HepG2 (cell line): Measurements from ENCODE around the gene COPS9. TPM values are rescaled to one million over a fixed set of nuclear protein-coding genes. Genes with fewer than 3 reads are reported as not detected.

Experiments
- ATAC-seq: fragments of 200-7000 bp; cut with Tn5 transposase; 3 replicates; pipeline ENCODE4 v1.9.1; 2020; ENCODE audit warnings: mild to moderate bottlenecking, moderate library complexity
- BruUV-seq: library from RNA; stranded (reverse); fragments of 400-500 nt; replicated peaks from 2 replicates; lab custom pipeline; 2021; lab: Mats Ljungman, UMichigan
- CTCF ChIA-PET: fragments of 300-600 bp; formaldehyde crosslinking; extraction: SDS; loops from one replicate; lab custom pipeline; 2021; ENCODE audit warnings: low total read pairs, inconsistent platforms, low intra/inter-chr PET ratio; lab: Yijun Ruan, JAX
- POLR2A ChIA-PET: fragments of 350-600 bp; sonication (Branson Sonifier 250); formaldehyde crosslinking; loops from one replicate; lab custom pipeline; 2020; ENCODE audit warnings: antibody characterized with exemption, inconsistent platforms; lab: Yijun Ruan, JAX
- DNase-seq: peaks from one replicate; pipeline ENCODE4 v3.0.0-alpha.2; 2015; ENCODE audit warnings: low spot score
- FAIRE-seq: peaks from 3 replicates; lab custom pipeline; 2011; peaks lifted over from hg19 to GRCh38; lab: Jason Lieb, UNC
- H2AFZ ChIP-seq: one replicate; pipeline ENCODE4 v1.6.1; 2011; ENCODE audit warnings: low read length, inconsistent platforms
- H3K27ac ChIP-seq: fragments of 300-600 bp; 3 replicates; pipeline ENCODE4 v1.8.0; 2011; ENCODE audit warnings: mixed run types, mild to moderate bottlenecking, mixed read lengths, low read length, inconsistent platforms; ENCODE audit not compliant: insufficient read depth; ENCODE audit errors: extremely low read length
- H3K27me3 ChIP-seq, 2 experiments: fragments of 200-600 bp in 1 of 2; 2 replicates in 1 of 2; 3 replicates in 1 of 2; pipeline versions ENCODE4 v1.6.0 to v1.8.0; 2011; ENCODE audit warnings: low read length in 2 of 2, mild to moderate bottlenecking in 2 of 2, moderate library complexity in 2 of 2, inconsistent platforms in 1 of 2; ENCODE audit not compliant: insufficient read depth in 2 of 2, control insufficient read depth in 1 of 2
- H3K36me3 ChIP-seq, 2 experiments: fragments of 200-600 bp in 1 of 2; replicated peaks in 1 of 2; 2 replicates in 1 of 2; 3 replicates in 1 of 2; pipeline versions ENCODE4 v1.5.1 to v1.8.0; 2011; ENCODE audit warnings: low read length in 2 of 2, inconsistent platforms in 1 of 2; ENCODE audit not compliant: insufficient read depth in 2 of 2, control insufficient read depth in 1 of 2
- H3K4me1 ChIP-seq: 2 replicates; pipeline ENCODE4 v1.5.1; 2012; ENCODE audit warnings: low read length, inconsistent platforms; ENCODE audit not compliant: insufficient read depth
- H3K4me2 ChIP-seq: 2 replicates; pipeline ENCODE4 v1.6.0; 2011; ENCODE audit warnings: low read depth, low read length, inconsistent platforms
- H3K4me3 ChIP-seq, 3 experiments: fragments of 200-600 bp in 1 of 3; sonication (generic), shearing (Covaris generic) in 1 of 3; replicated peaks in 1 of 3; 2 replicates each; pipeline ENCODE4 v1.5.1; 2011 to 2016; ENCODE audit warnings: low read length in 3 of 3, inconsistent platforms in 2 of 3, low read depth in 2 of 3, mild to moderate bottlenecking in 2 of 3, control low read depth in 1 of 3, mixed read lengths in 1 of 3; ENCODE audit not compliant: insufficient read depth in 1 of 3
- H3K79me2 ChIP-seq: one replicate; pipeline ENCODE4 v1.6.1; 2011; ENCODE audit warnings: low read length, inconsistent platforms; ENCODE audit not compliant: insufficient read depth
- H3K9ac ChIP-seq: 2 replicates; pipeline ENCODE4 v1.6.0; 2011; ENCODE audit warnings: mild to moderate bottlenecking, low read depth, low read length, inconsistent platforms; ENCODE audit not compliant: insufficient read depth
- H3K9me3 ChIP-seq: 2 replicates; pipeline ENCODE4 v1.5.1; 2012; ENCODE audit warnings: mild to moderate bottlenecking, low read length
- H4K20me1 ChIP-seq: 2 replicates; pipeline ENCODE4 v1.6.0; 2011; ENCODE audit warnings: inconsistent platforms, mild to moderate bottlenecking, low read length, moderate library complexity; ENCODE audit not compliant: insufficient read depth
- CENPX ChIP-seq: sonication (generic); formaldehyde crosslinking; IDR thresholded peaks from 2 replicates; pipeline ENCODE4 v1.9.0; 2021; ENCODE audit warnings: mild to moderate bottlenecking, missing genetic modification reagents, moderate library complexity
- FOSL1 ChIP-seq: sonication (generic); formaldehyde crosslinking; IDR thresholded peaks from 2 replicates; pipeline ENCODE4 v1.9.0; 2021; ENCODE audit warnings: missing genetic modification reagents, borderline replicate concordance
- FOXP1 ChIP-seq, 2 experiments: fragments of 450-650 bp in 1 of 2; IDR thresholded peaks; 2 replicates each; pipeline ENCODE4 v1.6.1; 2017 to 2018; ENCODE audit warnings: antibody characterized with exemption in 1 of 2
- KLF15 ChIP-seq: sonication (generic); formaldehyde crosslinking; IDR thresholded peaks from 2 replicates; pipeline ENCODE4 v1.8.1; 2023; ENCODE audit warnings: borderline replicate concordance, mild to moderate bottlenecking, inconsistent platforms, missing genetic modification reagents, mixed read lengths
- KLF16 ChIP-seq, 2 experiments: sonication (generic) in 1 of 2; formaldehyde crosslinking in 1 of 2; IDR thresholded peaks; 2 replicates each; pipeline versions ENCODE4 v1.6.1 to v1.8.0; 2016 to 2023; ENCODE audit warnings: missing genetic modification reagents in 2 of 2, missing compliant biosample characterization in 1 of 2
- MAF1 ChIP-seq: sonication (generic); formaldehyde crosslinking; IDR thresholded peaks from 2 replicates; pipeline ENCODE4 v1.5.0; 2020; ENCODE audit warnings: missing genetic modification reagents, borderline replicate concordance
- PTBP1 ChIP-seq: fragments of 200-400 bp; formaldehyde crosslinking; IDR thresholded peaks from 2 replicates; pipeline ENCODE4 v1.6.1; 2018; ENCODE audit warnings: low read length, low read depth; ENCODE audit not compliant: poor library complexity, severe bottlenecking
- SP4 ChIP-seq: sonication (generic); formaldehyde crosslinking; IDR thresholded peaks from 2 replicates; pipeline ENCODE4 v1.8.1; 2023; ENCODE audit warnings: mild to moderate bottlenecking, missing genetic modification reagents
- SRF ChIP-seq: IDR thresholded peaks from 2 replicates; pipeline ENCODE4 v1.6.1; 2011; ENCODE audit warnings: mild to moderate bottlenecking, low read depth, low read length, moderate library complexity
- U2AF2 ChIP-seq: fragments of 200-400 bp; formaldehyde crosslinking; IDR thresholded peaks from 2 replicates; pipeline ENCODE4 v1.6.1; 2017; ENCODE audit warnings: low read depth, mild to moderate bottlenecking, low read length
- ZFAT ChIP-seq: sonication (generic); formaldehyde crosslinking; conservative IDR thresholded peaks from 2 replicates; pipeline ENCODE4 v1.8.1; 2023; ENCODE audit warnings: missing genetic modification reagents, inconsistent platforms
- ZMAT3 ChIP-seq: sonication (generic); formaldehyde crosslinking; conservative IDR thresholded peaks from 2 replicates; pipeline ENCODE4 v1.7.0; 2021; ENCODE audit warnings: missing genetic modification reagents
- ZNF34 ChIP-seq: sonication (generic); formaldehyde crosslinking; IDR thresholded peaks from 2 replicates; pipeline ENCODE4 v1.4.0; 2020; ENCODE audit warnings: mild to moderate bottlenecking, missing genetic modification reagents, borderline replicate concordance
- ZNF572 ChIP-seq: sonication (generic); formaldehyde crosslinking; IDR thresholded peaks from 2 replicates; pipeline ENCODE4 v1.5.1; 2020; ENCODE audit warnings: mild to moderate bottlenecking, missing genetic modification reagents
- WGBS: methylation state at CpG from one replicate; pipeline ENCODE4 v1.1.6; 2017; ENCODE audit warnings: low lambda C conversion rate; 5-methylcytosine and 5-hydroxymethylcytosine counted together
- in situ Hi-C: cut with HindIII; loops from 2 replicates; pipeline ENCODE4 v1.10.0; 2017; ENCODE audit warnings: low pct_unique_long_range_greater_than_20kb; ENCODE audit not compliant: extremely low pct_ligation_motif_present
- intact Hi-C: fragments of 100-400 bp; cut with micrococcal nuclease; formaldehyde crosslinking; loops from one replicate; pipeline ENCODE4 v1.10.0; 2022; ENCODE audit not compliant: unreplicated experiment
- polyA plus RNA-seq, 8 experiments: library from polyadenylated mRNA; depleted of rRNA in 3 of 8; stranded (reverse) in 7 of 8; unstranded in 1 of 8; fragments of >200 nt; fragmentation: Illumina TruSeq in 4 of 8; extraction: Trizol in 4 of 8; gene quantifications; 2 replicates each; pipeline versions ENCODE4 v1.2.1 to v1.2.3, GENCODE V29; 2011 to 2016; ENCODE audit warnings: low read depth in 4 of 8, missing spikeins in 1 of 8, mixed read lengths in 1 of 8; ENCODE audit not compliant: insufficient read depth in 1 of 8
- total RNA-seq, 5 experiments: library from RNA; depleted of rRNA; stranded (reverse); fragments of >200 nt; fragmentation: Illumina TruSeq; extraction: Trizol; gene quantifications; 2 replicates each; pipeline ENCODE4 v1.2.3, GENCODE V29; 2016; ENCODE audit warnings: low read depth in 1 of 5
- TF ChIP-seq, protein P1 (sequence below): sonication (generic); formaldehyde crosslinking; IDR thresholded peaks from 2 replicates; pipeline ENCODE4 v1.4.0; 2020; ENCODE audit warnings: missing genetic modification reagents, low read depth, mild to moderate bottlenecking, borderline replicate concordance
- TF ChIP-seq, protein P2 (sequence below): sonication (generic); formaldehyde crosslinking; IDR thresholded peaks from 2 replicates; pipeline ENCODE4 v1.8.1; 2023; ENCODE audit warnings: mild to moderate bottlenecking, missing genetic modification reagents
- TF ChIP-seq, protein P3 (sequence below): sonication (generic); formaldehyde crosslinking; IDR thresholded peaks from 2 replicates; pipeline ENCODE4 v1.4.0; 2020; ENCODE audit warnings: low read depth, missing genetic modification reagents

Gene COPS9
- total and polyA plus RNA-seq, 2 of the 13 experiments (the other 11 are each of a cell fraction or from before 2014, with no cell fraction given): 180 to 247 TPM

DNA sequence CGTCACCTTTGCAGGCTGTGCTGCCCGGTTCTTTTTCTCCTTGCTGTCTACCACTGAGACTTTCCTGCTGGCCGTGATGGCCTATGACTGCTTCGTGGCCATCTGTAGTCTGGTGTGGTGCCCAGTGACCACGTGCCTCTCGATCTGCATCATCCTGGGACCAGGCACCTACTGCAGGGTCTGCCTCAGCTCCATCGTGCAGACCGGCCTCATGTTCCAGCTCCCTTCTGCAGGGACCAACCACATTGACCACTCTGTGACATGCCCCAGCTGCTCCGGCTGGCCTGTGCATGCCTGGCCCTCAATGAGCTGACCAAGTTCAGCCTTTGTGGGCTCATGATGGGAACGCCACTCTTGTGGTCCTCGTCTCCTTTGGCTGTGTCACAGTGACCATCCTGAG lies 26.7 kb downstream of the COPS9 start (continued):
- TF ChIP-seq, protein P1, sequence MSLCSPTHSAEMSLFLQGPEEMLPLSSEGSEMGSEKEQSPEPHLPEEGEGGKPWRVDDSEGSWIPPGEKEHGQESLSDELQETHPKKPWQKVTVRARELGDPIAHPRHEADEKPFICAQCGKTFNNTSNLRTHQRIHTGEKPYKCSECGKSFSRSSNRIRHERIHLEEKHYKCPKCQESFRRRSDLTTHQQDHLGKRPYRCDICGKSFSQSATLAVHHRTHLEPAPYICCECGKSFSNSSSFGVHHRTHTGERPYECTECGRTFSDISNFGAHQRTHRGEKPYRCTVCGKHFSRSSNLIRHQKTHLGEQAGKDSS: no peak
- TF ChIP-seq MAF1 (CRISPR knock-in tag): no peak
- TF ChIP-seq, protein P2, sequence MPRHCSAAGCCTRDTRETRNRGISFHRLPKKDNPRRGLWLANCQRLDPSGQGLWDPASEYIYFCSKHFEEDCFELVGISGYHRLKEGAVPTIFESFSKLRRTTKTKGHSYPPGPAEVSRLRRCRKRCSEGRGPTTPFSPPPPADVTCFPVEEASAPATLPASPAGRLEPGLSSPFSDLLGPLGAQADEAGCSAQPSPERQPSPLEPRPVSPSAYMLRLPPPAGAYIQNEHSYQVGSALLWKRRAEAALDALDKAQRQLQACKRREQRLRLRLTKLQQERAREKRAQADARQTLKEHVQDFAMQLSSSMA (CRISPR knock-in tag): no peak
- no peak for TF ChIP-seq SP4 (CRISPR knock-in tag)

DNA sequence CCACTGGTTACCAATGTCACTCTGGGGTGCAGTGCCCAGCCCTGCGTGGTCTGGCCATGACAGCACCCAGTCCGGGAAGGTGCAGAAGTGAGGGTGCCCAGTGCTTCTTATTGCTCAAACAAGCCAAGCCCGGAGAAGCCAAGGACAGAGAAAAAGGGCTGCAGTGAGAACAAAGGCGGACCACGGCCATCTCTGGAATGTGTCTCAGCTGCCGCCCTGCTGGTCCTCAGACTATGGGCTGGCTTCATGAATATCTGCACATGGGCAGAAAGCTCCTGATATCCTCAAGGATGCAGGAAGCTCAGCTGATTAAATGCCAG lies 28.7 kb downstream of the COPS9 start:
- no peak; the same call in 1 of the 3 replicates for ATAC-seq
- FAIRE-seq: no peak
- POLR2A ChIA-PET: no interaction called here
- intact Hi-C loops: no loop called here
- no peak overlapping the region for H3K4me3 ChIP-seq
- no peak overlapping the region for H2AFZ ChIP-seq
- no peaks in the 10 kb centered on the region for H4K20me1 ChIP-seq
- H3K4me1 ChIP-seq: no peaks in the 10 kb centered on the region
- H3K36me3 ChIP-seq: no peaks in the 10 kb centered on the region
- H3K9me3 ChIP-seq: no peaks in the 10 kb centered on the region
- CTCF ChIA-PET: no interaction called here
- no peak overlapping the region for H3K4me2 ChIP-seq
- no peak overlapping the region for H3K9ac ChIP-seq
- WGBS: 17% methylated on average over 6 of the region's 6 CpGs
- peaks cover 8 to 55% of the 10 kb centered on the region in 2 experiments for H3K27me3 ChIP-seq
- DNase-seq: no peak
- in situ Hi-C loops: no loop called here
- H3K79me2 ChIP-seq: no peaks in the 10 kb centered on the region
- TF ChIP-seq PTBP1 (no peak), SRF (no peak), CENPX (CRISPR knock-in tag) (no peak), KLF15 (no peak), ZFAT (CRISPR knock-in tag) (no peak), FOXP1 (IDR thresholded peaks at IDR 0.05) (no peak), FOXP1 (CRISPR knock-in tag; IDR thresholded peaks at IDR 0.05) (no peak), FOSL1 (CRISPR knock-in tag) (no peak), KLF16 (CRISPR knock-in tag; IDR thresholded peaks at IDR 0.05) (no peak), U2AF2 (no peak), ZNF34 (CRISPR knock-in tag) (no peak), ZMAT3 (CRISPR knock-in tag) (no peak), ZNF572 (CRISPR knock-in tag) (no peak)
- TF ChIP-seq, protein P3, sequence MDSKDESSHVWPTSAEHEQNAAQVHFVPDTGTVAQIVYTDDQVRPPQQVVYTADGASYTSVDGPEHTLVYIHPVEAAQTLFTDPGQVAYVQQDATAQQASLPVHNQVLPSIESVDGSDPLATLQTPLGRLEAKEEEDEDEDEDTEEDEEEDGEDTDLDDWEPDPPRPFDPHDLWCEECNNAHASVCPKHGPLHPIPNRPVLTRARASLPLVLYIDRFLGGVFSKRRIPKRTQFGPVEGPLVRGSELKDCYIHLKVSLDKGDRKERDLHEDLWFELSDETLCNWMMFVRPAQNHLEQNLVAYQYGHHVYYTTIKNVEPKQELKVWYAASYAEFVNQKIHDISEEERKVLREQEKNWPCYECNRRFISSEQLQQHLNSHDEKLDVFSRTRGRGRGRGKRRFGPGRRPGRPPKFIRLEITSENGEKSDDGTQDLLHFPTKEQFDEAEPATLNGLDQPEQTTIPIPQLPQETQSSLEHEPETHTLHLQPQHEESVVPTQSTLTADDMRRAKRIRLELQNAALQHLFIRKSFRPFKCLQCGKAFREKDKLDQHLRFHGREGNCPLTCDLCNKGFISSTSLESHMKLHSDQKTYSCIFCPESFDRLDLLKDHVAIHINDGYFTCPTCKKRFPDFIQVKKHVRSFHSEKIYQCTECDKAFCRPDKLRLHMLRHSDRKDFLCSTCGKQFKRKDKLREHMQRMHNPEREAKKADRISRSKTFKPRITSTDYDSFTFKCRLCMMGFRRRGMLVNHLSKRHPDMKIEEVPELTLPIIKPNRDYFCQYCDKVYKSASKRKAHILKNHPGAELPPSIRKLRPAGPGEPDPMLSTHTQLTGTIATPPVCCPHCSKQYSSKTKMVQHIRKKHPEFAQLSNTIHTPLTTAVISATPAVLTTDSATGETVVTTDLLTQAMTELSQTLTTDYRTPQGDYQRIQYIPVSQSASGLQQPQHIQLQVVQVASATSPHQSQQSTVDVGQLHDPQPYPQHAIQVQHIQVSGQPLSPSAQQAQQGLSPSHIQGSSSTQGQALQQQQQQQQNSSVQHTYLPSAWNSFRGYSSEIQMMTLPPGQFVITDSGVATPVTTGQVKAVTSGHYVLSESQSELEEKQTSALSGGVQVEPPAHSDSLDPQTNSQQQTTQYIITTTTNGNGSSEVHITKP (CRISPR knock-in tag): no peak
- BruUV-seq: no TSS peak
- H3K27ac ChIP-seq: no peak overlapping the region
